B cell (primary cell): ENCODE data around the gene TAS1R1.

Source experiments
- CTCF ChIP-seq: fragments of 200-600 bp; IDR thresholded peaks from one replicate; pipeline ENCODE4 v1.8.0; 2022; ENCODE audit warnings: antibody characterized with exemption, mild to moderate bottlenecking
- EZH2 ChIP-seq: IDR thresholded peaks from 2 replicates; pipeline ENCODE4 v1.6.1; 2012; ENCODE audit warnings: borderline replicate concordance, low read depth, mild to moderate bottlenecking, moderate library complexity, low read length; ENCODE audit not compliant: insufficient read depth, poor library complexity, severe bottlenecking

- TF ChIP-seq CTCF (no peak), EZH2 (no peak)
Observed at GRCh38 chr1:6519491-6519934, 35.6 kb upstream of the TAS1R1 start.
